GM23338 (cell line): ENCODE results near the gene CHPF. TPM values are rescaled to one million over a fixed set of nuclear protein-coding genes. Genes with fewer than 3 reads are reported as not detected.

Source experiments
- ATAC-seq: fragments of 200-7000 bp; cut with Tn5 transposase; 3 replicates; pipeline ENCODE4 v1.9.1; 2020
- DNase-seq: peaks from one replicate; pipeline ENCODE4 v3.0.0-alpha.2; 2015; ENCODE audit warnings: low spot score
- H2AFZ ChIP-seq: fragments of 200-600 bp; sonication (generic); 2 replicates; pipeline ENCODE4 v1.8.0; 2016; ENCODE audit warnings: antibody characterized with exemption, mild to moderate bottlenecking, moderate library complexity
- H3F3A ChIP-seq: fragments of 200-600 bp; sonication (generic); replicated peaks from 2 replicates; pipeline ENCODE4 v1.8.0; 2017; ENCODE audit warnings: antibody characterized with exemption, mixed run types, low read depth
- H3K27ac ChIP-seq: fragments of 200-600 bp; sonication (generic); 2 replicates; pipeline ENCODE4 v1.6.1; 2016; ENCODE audit warnings: low read depth
- H3K27me3 ChIP-seq: fragments of 200-600 bp; sonication (generic); 2 replicates; pipeline ENCODE4 v1.8.0; 2016; ENCODE audit warnings: mild to moderate bottlenecking, mixed run types, moderate library complexity; ENCODE audit not compliant: insufficient read depth
- H3K36me3 ChIP-seq: fragments of 200-600 bp; sonication (generic); 2 replicates; pipeline ENCODE4 v1.8.0; 2016; ENCODE audit warnings: mild to moderate bottlenecking; ENCODE audit not compliant: insufficient read depth
- H3K4me1 ChIP-seq: fragments of 200-600 bp; sonication (generic); 2 replicates; pipeline ENCODE4 v1.8.0; 2016; ENCODE audit warnings: mild to moderate bottlenecking, moderate library complexity; ENCODE audit not compliant: insufficient read depth
- H3K4me2 ChIP-seq: fragments of 200-600 bp; sonication (generic); 2 replicates; pipeline ENCODE4 v1.7.1; 2017; ENCODE audit warnings: mixed run types
- H3K4me3 ChIP-seq: fragments of 200-600 bp; sonication (generic); 2 replicates; pipeline ENCODE4 v1.6.1; 2016; ENCODE audit warnings: mixed run types
- H3K79me2 ChIP-seq: fragments of 200-600 bp; sonication (generic); replicated peaks from 2 replicates; pipeline ENCODE4 v1.8.0; 2017; ENCODE audit warnings: mild to moderate bottlenecking; ENCODE audit not compliant: insufficient read depth
- H3K9me2 ChIP-seq: fragments of 200-600 bp; sonication (generic); 2 replicates; pipeline ENCODE4 v1.8.0; 2017; ENCODE audit not compliant: insufficient read depth
- H4K20me1 ChIP-seq: fragments of 200-600 bp; sonication (generic); replicated peaks from 2 replicates; pipeline ENCODE4 v1.8.0; 2017; ENCODE audit warnings: mild to moderate bottlenecking; ENCODE audit not compliant: insufficient read depth
- H3K27ac Mint-ChIP-seq: 2 replicates; pipeline ENCODE4 v1.8.0; 2020; ENCODE audit warnings: inconsistent platforms, mild to moderate bottlenecking, moderate library complexity, mixed read lengths
- H3K27me3 Mint-ChIP-seq: 3 replicates; pipeline ENCODE4 v1.8.0; 2022; ENCODE audit warnings: low read depth, mild to moderate bottlenecking, moderate library complexity, mixed read lengths, inconsistent platforms; ENCODE audit not compliant: insufficient read depth, poor library complexity
- H3K36me3 Mint-ChIP-seq: 3 replicates; pipeline ENCODE4 v1.8.0; 2021; ENCODE audit warnings: low read depth, mild to moderate bottlenecking, inconsistent platforms, moderate library complexity, mixed read lengths
- H3K4me1 Mint-ChIP-seq: 3 replicates; pipeline ENCODE4 v1.8.0; 2020; ENCODE audit warnings: mild to moderate bottlenecking, inconsistent platforms, mixed read lengths
- H3K4me3 Mint-ChIP-seq: 3 replicates; pipeline ENCODE4 v1.8.0; 2021; ENCODE audit warnings: moderate library complexity, mild to moderate bottlenecking, inconsistent platforms, mixed read lengths
- H3K9me3 Mint-ChIP-seq: 3 replicates; pipeline ENCODE4 v1.8.0; 2020; ENCODE audit warnings: moderate library complexity, mild to moderate bottlenecking, inconsistent platforms, mixed read lengths
- CREB1 ChIP-seq: fragments of 250-450 bp; sonication (Bioruptor Pico); IDR thresholded peaks from 2 replicates; pipeline ENCODE4 v1.5.0; 2020; ENCODE audit warnings: low read depth, mild to moderate bottlenecking, moderate library complexity
- EZH2 ChIP-seq: fragments of 200-600 bp; sonication (generic); IDR thresholded peaks from one replicate; pipeline ENCODE4 v1.8.0; 2017; ENCODE audit warnings: antibody characterized with exemption, mild to moderate bottlenecking, low read depth; ENCODE audit not compliant: unreplicated experiment
- EZH2phosphoT487 ChIP-seq: fragments of 200-600 bp; sonication (generic); IDR thresholded peaks from one replicate; pipeline ENCODE4 v1.8.1; 2018; ENCODE audit warnings: antibody characterized with exemption; ENCODE audit not compliant: unreplicated experiment
- NANOG ChIP-seq: IDR thresholded peaks from 2 replicates; pipeline ENCODE4 v1.6.1; 2016; ENCODE audit warnings: antibody characterized with exemption, borderline replicate concordance
- POLR2AphosphoS5 ChIP-seq: IDR thresholded peaks from 2 replicates; pipeline ENCODE4 v1.6.1; 2016; ENCODE audit warnings: antibody characterized with exemption, low read depth
- ZNF331 ChIP-seq: fragments of 250-450 bp; sonication (Bioruptor Pico); IDR thresholded peaks from 2 replicates; pipeline ENCODE4 v1.5.0; 2020; ENCODE audit warnings: low read depth, mild to moderate bottlenecking, moderate library complexity
- polyA plus RNA-seq: library from polyadenylated mRNA; unstranded; fragments of >200 nt; fragmentation: Nextera tagmentation; extraction: Ambion mirVana; gene quantifications from 2 replicates; pipeline ENCODE4 v1.2.1, GENCODE V29; 2016
- total RNA-seq: library from RNA; depleted of rRNA; stranded (reverse); fragments of >200 nt; shearing (Covaris generic); gene quantifications from 2 replicates; pipeline ENCODE4 v1.2.3, GENCODE V29; 2014
- TF ChIP-seq, protein P1 (sequence below), 2 experiments: fragments of 200-600 bp in 1 of 2; sonication (generic) in 1 of 2; conservative IDR thresholded peaks; 2 replicates each; pipeline versions ENCODE4 v1.5.1 to v1.6.1; 2016 to 2017; ENCODE audit warnings: antibody characterized with exemption in 2 of 2, low read depth in 2 of 2, mild to moderate bottlenecking in 2 of 2, moderate library complexity in 1 of 2

Gene CHPF
- total and polyA plus RNA-seq, 2 experiments from 2014 or later, result 36.5 to 252 TPM

DNA sequence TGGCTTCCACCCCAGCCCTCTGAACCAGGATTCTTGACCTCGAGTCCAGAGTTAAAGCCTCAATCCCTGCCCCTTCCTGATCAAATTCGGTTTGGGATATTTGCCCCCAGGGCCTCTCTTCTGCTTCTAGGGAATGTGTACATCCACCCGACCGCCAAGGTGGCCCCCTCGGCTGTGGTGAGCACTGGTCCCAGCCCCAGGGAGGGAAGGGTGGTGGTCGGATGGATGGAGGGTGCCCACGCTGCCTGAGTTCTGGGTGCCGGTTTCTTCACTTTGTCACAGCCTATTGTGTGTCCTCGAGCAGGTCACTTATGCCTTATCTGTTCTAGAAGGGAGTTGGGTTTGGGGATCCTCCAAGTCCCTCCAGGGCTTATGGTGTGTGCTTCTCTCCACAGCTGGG is 38.0 kb downstream of the CHPF start (continued):
- TF ChIP-seq, protein P1, sequence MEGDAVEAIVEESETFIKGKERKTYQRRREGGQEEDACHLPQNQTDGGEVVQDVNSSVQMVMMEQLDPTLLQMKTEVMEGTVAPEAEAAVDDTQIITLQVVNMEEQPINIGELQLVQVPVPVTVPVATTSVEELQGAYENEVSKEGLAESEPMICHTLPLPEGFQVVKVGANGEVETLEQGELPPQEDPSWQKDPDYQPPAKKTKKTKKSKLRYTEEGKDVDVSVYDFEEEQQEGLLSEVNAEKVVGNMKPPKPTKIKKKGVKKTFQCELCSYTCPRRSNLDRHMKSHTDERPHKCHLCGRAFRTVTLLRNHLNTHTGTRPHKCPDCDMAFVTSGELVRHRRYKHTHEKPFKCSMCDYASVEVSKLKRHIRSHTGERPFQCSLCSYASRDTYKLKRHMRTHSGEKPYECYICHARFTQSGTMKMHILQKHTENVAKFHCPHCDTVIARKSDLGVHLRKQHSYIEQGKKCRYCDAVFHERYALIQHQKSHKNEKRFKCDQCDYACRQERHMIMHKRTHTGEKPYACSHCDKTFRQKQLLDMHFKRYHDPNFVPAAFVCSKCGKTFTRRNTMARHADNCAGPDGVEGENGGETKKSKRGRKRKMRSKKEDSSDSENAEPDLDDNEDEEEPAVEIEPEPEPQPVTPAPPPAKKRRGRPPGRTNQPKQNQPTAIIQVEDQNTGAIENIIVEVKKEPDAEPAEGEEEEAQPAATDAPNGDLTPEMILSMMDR (conservative IDR thresholded peaks at IDR 0.05; ENCODE audit: low read depth in 2 of 2), result no peak
- TF ChIP-seq CREB1 (no peak), EZH2 (no peak), POLR2AphosphoS5 (no peak)

DNA sequence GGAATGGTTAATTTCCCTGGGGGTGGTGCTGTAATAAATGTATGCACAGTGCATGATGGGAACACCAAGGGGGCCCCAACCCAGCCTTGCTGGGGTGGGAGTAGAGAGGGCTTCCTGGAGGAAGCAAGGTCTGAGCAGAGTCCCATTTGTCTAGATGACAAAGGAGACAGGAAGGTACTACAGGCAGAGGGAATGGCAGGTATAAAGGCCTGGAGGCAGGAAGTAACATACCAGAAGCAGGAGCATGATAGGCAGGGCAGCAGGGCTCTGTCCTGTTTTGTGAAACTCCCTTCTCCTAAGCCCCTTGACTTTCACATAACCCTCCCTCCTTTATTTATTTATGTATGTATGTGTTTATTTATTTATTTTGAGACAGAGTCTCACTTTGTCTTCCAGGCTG is 41.0 kb downstream of the CHPF start:
- DNase-seq (no peak), ATAC-seq (no peak)
- TF ChIP-seq CREB1, result no peak
- TF ChIP-seq NANOG, result no peak
- no peak for TF ChIP-seq ZNF331
- no peak for TF ChIP-seq EZH2phosphoT487
- no peak for TF ChIP-seq EZH2
- H3K4me3 ChIP-seq, result no peak overlapping the region
- Mint-ChIP-seq H3K4me3 (no peak overlapping the region; the same call in 2 of the 3 replicates), H3K36me3 (peaks cover 10% of the 10 kb centered on the region), H3K27ac (peak overlapping the region; percentile 25; the same call in 1 of the 2 replicates), H3K27me3 (peaks cover 16% of the 10 kb centered on the region), H3K9me3 (no peaks in the 10 kb centered on the region), H3K4me1 (peaks cover 67% of the 10 kb centered on the region)
- H3K36me3 ChIP-seq, result no peaks in the 10 kb centered on the region
- H3K79me2 ChIP-seq, result no peaks in the 10 kb centered on the region
- peaks cover 19% of the 10 kb centered on the region for H3F3A ChIP-seq
- no peaks in the 10 kb centered on the region for H3K9me2 ChIP-seq
- no peak overlapping the region for H3K27ac ChIP-seq
- peaks cover 45% of the 10 kb centered on the region for H3K4me1 ChIP-seq
- no peak overlapping the region for H3K4me2 ChIP-seq
- H2AFZ ChIP-seq, result no peak overlapping the region
- no peaks in the 10 kb centered on the region for H4K20me1 ChIP-seq
- peaks cover 4% of the 10 kb centered on the region for H3K27me3 ChIP-seq

DNA sequence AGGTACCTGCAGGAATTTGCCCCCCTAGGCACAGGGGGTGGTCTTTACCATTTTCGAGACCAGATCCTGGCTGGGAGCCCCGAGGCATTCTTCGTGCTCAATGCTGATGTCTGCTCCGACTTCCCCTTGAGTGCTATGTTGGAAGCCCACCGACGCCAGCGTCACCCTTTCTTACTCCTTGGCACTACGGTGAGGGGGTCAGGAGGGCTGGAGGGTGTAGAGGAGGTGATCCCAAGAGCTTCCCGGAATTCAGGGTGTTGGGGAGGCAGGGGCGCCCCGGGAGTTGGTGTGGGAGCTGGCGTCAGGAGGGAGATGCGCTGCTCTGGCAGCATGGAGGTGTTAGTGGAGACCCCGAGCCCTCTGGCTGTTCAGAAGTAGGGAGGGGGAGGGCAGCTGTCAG is 41.8 kb downstream of the CHPF start:
- DNase-seq (no peak), ATAC-seq (no peak)
- Mint-ChIP-seq H3K9me3 (no peaks in the 10 kb centered on the region), H3K27me3 (peaks cover 23% of the 10 kb centered on the region), H3K4me1 (peaks cover 62% of the 10 kb centered on the region), H3K27ac (peak overlapping the region; percentile 27; the same call in 1 of the 2 replicates), H3K4me3 (no peak overlapping the region; the same call in 2 of the 3 replicates), H3K36me3 (peaks cover 10% of the 10 kb centered on the region)
- Histone ChIP-seq H3K9me2 (no peaks in the 10 kb centered on the region), H3K79me2 (no peaks in the 10 kb centered on the region), H3K4me1 (peaks cover 45% of the 10 kb centered on the region), H3F3A (peaks cover 21% of the 10 kb centered on the region), H4K20me1 (no peaks in the 10 kb centered on the region), H3K4me2 (no peak overlapping the region; the same call in 1 of the 2 replicates), H3K27ac (no peak overlapping the region), H3K27me3 (peaks cover 11% of the 10 kb centered on the region), H3K36me3 (no peaks in the 10 kb centered on the region), H3K4me3 (no peak overlapping the region), H2AFZ (no peak overlapping the region)
- TF ChIP-seq CREB1, result no peak
- no peak for TF ChIP-seq EZH2phosphoT487

DNA sequence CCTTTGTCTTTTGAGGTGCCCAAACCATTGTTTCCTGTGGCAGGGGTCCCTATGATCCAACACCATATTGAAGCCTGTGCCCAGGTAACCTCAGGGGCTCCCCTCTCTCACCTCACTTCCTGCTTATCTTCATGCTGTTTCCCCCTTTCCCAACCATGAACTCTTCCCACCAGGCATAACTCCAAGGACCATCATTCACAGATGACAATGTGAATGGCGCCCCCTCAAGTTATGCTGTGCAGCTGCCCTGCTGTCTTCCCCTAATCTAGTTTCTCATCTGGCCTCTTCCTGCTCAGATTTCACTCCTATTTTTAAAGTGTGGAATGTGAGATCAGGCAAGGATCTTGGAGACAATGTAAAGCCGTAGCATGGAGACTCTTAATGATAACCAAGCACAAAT is 43.5 kb downstream of the CHPF start:
- Histone ChIP-seq H2AFZ (no peak overlapping the region), H3K4me1 (peaks cover 47% of the 10 kb centered on the region), H3K27me3 (peaks cover 29% of the 10 kb centered on the region), H4K20me1 (no peaks in the 10 kb centered on the region), H3K79me2 (no peaks in the 10 kb centered on the region), H3K36me3 (no peaks in the 10 kb centered on the region), H3K4me2 (peak overlapping the region; percentile 79; the same call in 1 of the 2 replicates), H3K4me3 (peak overlapping the region; percentile 58; the same call in 1 of the 2 replicates), H3K9me2 (no peaks in the 10 kb centered on the region), H3K27ac (no peak overlapping the region), H3F3A (peaks cover 14% of the 10 kb centered on the region)
- Mint-ChIP-seq H3K36me3 (peaks cover 10% of the 10 kb centered on the region), H3K4me1 (peaks cover 55% of the 10 kb centered on the region), H3K27me3 (peaks cover 39% of the 10 kb centered on the region), H3K27ac (no peak overlapping the region), H3K9me3 (no peaks in the 10 kb centered on the region), H3K4me3 (peak overlapping the region; percentile 84; the same call in 2 of the 3 replicates)
- TF ChIP-seq, protein P1 (conservative IDR thresholded peaks at IDR 0.05; ENCODE audit: low read depth in 2 of 2), result peak; percentile 65 to 76
- TF ChIP-seq POLR2AphosphoS5, result no peak
- DNase-seq (peak; percentile 66), ATAC-seq (no peak)
